NT2/D1 (cell line): ENCODE measurements around the gene POLE2.

Experiments used
- SUZ12 ChIP-seq: IDR thresholded peaks from 2 replicates; pipeline ENCODE4 v1.6.1; 2011; ENCODE audit not compliant: insufficient read length, insufficient read depth; ENCODE audit errors: extremely low read depth
- YY1 ChIP-seq: IDR thresholded peaks from 2 replicates; pipeline ENCODE4 v1.6.1; 2011; ENCODE audit not compliant: insufficient read length, insufficient read depth

GRCh38 chr14:49617852-49618519 lies 70.0 kb downstream of the POLE2 start:
- TF ChIP-seq SUZ12 (no peak), YY1 (no peak)
